GM12878 (cell line): Measurements from ENCODE around the gene CR1.

Experiments
- CTCF ChIP-seq, 3 experiments: IDR thresholded peaks in 2 of 3; conservative IDR thresholded peaks in 1 of 3; 2 replicates each; pipeline ENCODE4 v1.5.1; 2011; ENCODE audit warnings: low read depth in 3 of 3, low read length in 3 of 3, mild to moderate bottlenecking in 3 of 3, control low read depth in 2 of 3, moderate library complexity in 2 of 3, inconsistent platforms in 1 of 3, mixed read lengths in 1 of 3; ENCODE audit not compliant: control insufficient read depth in 2 of 3, insufficient read depth in 1 of 3; ENCODE audit errors: extremely low read depth in 1 of 3
- GATAD2B ChIP-seq: fragments of 450-650 bp; conservative IDR thresholded peaks from 2 replicates; pipeline ENCODE4 v1.6.1; 2017; ENCODE audit warnings: low read depth, mild to moderate bottlenecking, moderate library complexity
- POLR2A ChIP-seq: IDR thresholded peaks from 2 replicates; pipeline ENCODE4 v1.6.1; 2011; ENCODE audit warnings: low read depth, mild to moderate bottlenecking, low read length
- SPI1 ChIP-seq: IDR thresholded peaks from 2 replicates; pipeline ENCODE4 v1.6.1; 2011; ENCODE audit warnings: low read depth, mild to moderate bottlenecking, low read length, moderate library complexity, borderline replicate concordance; ENCODE audit not compliant: insufficient read depth
- USF1 ChIP-seq: IDR thresholded peaks from 2 replicates; pipeline ENCODE4 v1.6.1; 2011; ENCODE audit warnings: borderline replicate concordance, low read depth, mild to moderate bottlenecking, moderate library complexity, mixed read lengths, low read length; ENCODE audit not compliant: insufficient read depth; ENCODE audit errors: extremely low read length

- TF ChIP-seq USF1 = no peak
- no peak for TF ChIP-seq GATAD2B
- TF ChIP-seq POLR2A = no peak
- TF ChIP-seq SPI1 = no peak
- TF ChIP-seq CTCF (IDR thresholded peaks at IDR 0.05 in 2 of 3, conservative IDR thresholded peaks at IDR 0.05 in 1 of 3; ENCODE audit: control insufficient read depth in 2 of 3, extremely low read depth in 1 of 3, insufficient read depth in 1 of 3, low read depth in 3 of 3, low read length in 3 of 3) = no peak
These were observed 174.2 kb downstream of the CR1 start for GRCh38 chr1:207670192-207670591.
